Panc1 (cell line): ENCODE data around the gene JADE2.

Experiments
- CTCF ChIP-seq: fragments of 450-650 bp; IDR thresholded peaks from 2 replicates; pipeline ENCODE4 v1.5.1; 2017; ENCODE audit warnings: mild to moderate bottlenecking
- POLR2AphosphoS5 ChIP-seq: IDR thresholded peaks from 2 replicates; pipeline ENCODE4 v1.6.1; 2012; ENCODE audit warnings: mild to moderate bottlenecking, low read depth, low read length, moderate library complexity
- SIN3A ChIP-seq: IDR thresholded peaks from 2 replicates; pipeline ENCODE4 v1.6.1; 2012; ENCODE audit warnings: low read depth, mild to moderate bottlenecking, low read length, moderate library complexity, borderline replicate concordance; ENCODE audit not compliant: insufficient read depth

GRCh38 chr5:134534058-134534725 is 8.7 kb downstream of the JADE2 start:
- no peak for TF ChIP-seq CTCF
- TF ChIP-seq POLR2AphosphoS5, result no peak
- no peak for TF ChIP-seq SIN3A
